HepG2 (cell line): Measurements from ENCODE around the gene SOX5. TPM values are rescaled to one million over a fixed set of nuclear protein-coding genes. Genes with fewer than 3 reads are reported as not detected.
"Not testable (repeated sequence)": the region's sequence is repeated elsewhere in the genome, so short reads cannot be mapped to it uniquely, and the experiment has no call there.

Experiments
- ATAC-seq: fragments of 200-7000 bp; cut with Tn5 transposase; 3 replicates; pipeline ENCODE4 v1.9.1; 2020; ENCODE audit warnings: mild to moderate bottlenecking, moderate library complexity
- BruUV-seq: library from RNA; stranded (reverse); fragments of 400-500 nt; replicated peaks from 2 replicates; lab custom pipeline; 2021; lab: Mats Ljungman, UMichigan
- CTCF ChIA-PET: fragments of 300-600 bp; formaldehyde crosslinking; extraction: SDS; loops from one replicate; lab custom pipeline; 2021; ENCODE audit warnings: low total read pairs, inconsistent platforms, low intra/inter-chr PET ratio; lab: Yijun Ruan, JAX
- POLR2A ChIA-PET: fragments of 350-600 bp; sonication (Branson Sonifier 250); formaldehyde crosslinking; loops from one replicate; lab custom pipeline; 2020; ENCODE audit warnings: antibody characterized with exemption, inconsistent platforms; lab: Yijun Ruan, JAX
- DNase-seq: peaks from one replicate; pipeline ENCODE4 v3.0.0-alpha.2; 2015; ENCODE audit warnings: low spot score
- FAIRE-seq: peaks from 3 replicates; lab custom pipeline; 2011; peaks lifted over from hg19 to GRCh38; lab: Jason Lieb, UNC
- H2AFZ ChIP-seq: one replicate; pipeline ENCODE4 v1.6.1; 2011; ENCODE audit warnings: low read length, inconsistent platforms
- H3K27ac ChIP-seq: fragments of 300-600 bp; 3 replicates; pipeline ENCODE4 v1.8.0; 2011; ENCODE audit warnings: mixed run types, mild to moderate bottlenecking, mixed read lengths, low read length, inconsistent platforms; ENCODE audit not compliant: insufficient read depth; ENCODE audit errors: extremely low read length
- H3K27me3 ChIP-seq, 2 experiments: fragments of 200-600 bp in 1 of 2; 2 replicates in 1 of 2; 3 replicates in 1 of 2; pipeline versions ENCODE4 v1.6.0 to v1.8.0; 2011; ENCODE audit warnings: low read length in 2 of 2, mild to moderate bottlenecking in 2 of 2, moderate library complexity in 2 of 2, inconsistent platforms in 1 of 2; ENCODE audit not compliant: insufficient read depth in 2 of 2, control insufficient read depth in 1 of 2
- H3K36me3 ChIP-seq, 2 experiments: fragments of 200-600 bp in 1 of 2; replicated peaks in 1 of 2; 2 replicates in 1 of 2; 3 replicates in 1 of 2; pipeline versions ENCODE4 v1.5.1 to v1.8.0; 2011; ENCODE audit warnings: low read length in 2 of 2, inconsistent platforms in 1 of 2; ENCODE audit not compliant: insufficient read depth in 2 of 2, control insufficient read depth in 1 of 2
- H3K4me1 ChIP-seq: 2 replicates; pipeline ENCODE4 v1.5.1; 2012; ENCODE audit warnings: low read length, inconsistent platforms; ENCODE audit not compliant: insufficient read depth
- H3K4me2 ChIP-seq: 2 replicates; pipeline ENCODE4 v1.6.0; 2011; ENCODE audit warnings: low read depth, low read length, inconsistent platforms
- H3K4me3 ChIP-seq, 3 experiments: fragments of 200-600 bp in 1 of 3; sonication (generic), shearing (Covaris generic) in 1 of 3; replicated peaks in 1 of 3; 2 replicates each; pipeline ENCODE4 v1.5.1; 2011 to 2016; ENCODE audit warnings: low read length in 3 of 3, inconsistent platforms in 2 of 3, low read depth in 2 of 3, mild to moderate bottlenecking in 2 of 3, control low read depth in 1 of 3, mixed read lengths in 1 of 3; ENCODE audit not compliant: insufficient read depth in 1 of 3
- H3K79me2 ChIP-seq: one replicate; pipeline ENCODE4 v1.6.1; 2011; ENCODE audit warnings: low read length, inconsistent platforms; ENCODE audit not compliant: insufficient read depth
- H3K9ac ChIP-seq: 2 replicates; pipeline ENCODE4 v1.6.0; 2011; ENCODE audit warnings: mild to moderate bottlenecking, low read depth, low read length, inconsistent platforms; ENCODE audit not compliant: insufficient read depth
- H3K9me3 ChIP-seq: 2 replicates; pipeline ENCODE4 v1.5.1; 2012; ENCODE audit warnings: mild to moderate bottlenecking, low read length
- H4K20me1 ChIP-seq: 2 replicates; pipeline ENCODE4 v1.6.0; 2011; ENCODE audit warnings: inconsistent platforms, mild to moderate bottlenecking, low read length, moderate library complexity; ENCODE audit not compliant: insufficient read depth
- WGBS: methylation state at CpG from one replicate; pipeline ENCODE4 v1.1.6; 2017; ENCODE audit warnings: low lambda C conversion rate; 5-methylcytosine and 5-hydroxymethylcytosine counted together
- in situ Hi-C: cut with HindIII; loops from 2 replicates; pipeline ENCODE4 v1.10.0; 2017; ENCODE audit warnings: low pct_unique_long_range_greater_than_20kb; ENCODE audit not compliant: extremely low pct_ligation_motif_present
- intact Hi-C: fragments of 100-400 bp; cut with micrococcal nuclease; formaldehyde crosslinking; loops from one replicate; pipeline ENCODE4 v1.10.0; 2022; ENCODE audit not compliant: unreplicated experiment
- polyA plus RNA-seq, 8 experiments: library from polyadenylated mRNA; depleted of rRNA in 3 of 8; stranded (reverse) in 7 of 8; unstranded in 1 of 8; fragments of >200 nt; fragmentation: Illumina TruSeq in 4 of 8; extraction: Trizol in 4 of 8; gene quantifications; 2 replicates each; pipeline versions ENCODE4 v1.2.1 to v1.2.3, GENCODE V29; 2011 to 2016; ENCODE audit warnings: low read depth in 4 of 8, missing spikeins in 1 of 8, mixed read lengths in 1 of 8; ENCODE audit not compliant: insufficient read depth in 1 of 8
- total RNA-seq, 5 experiments: library from RNA; depleted of rRNA; stranded (reverse); fragments of >200 nt; fragmentation: Illumina TruSeq; extraction: Trizol; gene quantifications; 2 replicates each; pipeline ENCODE4 v1.2.3, GENCODE V29; 2016; ENCODE audit warnings: low read depth in 1 of 5

SOX5 gene
- total and polyA plus RNA-seq, 2 of the 13 experiments (the other 11 are each of a cell fraction or from before 2014, with no cell fraction given) = 18.5 to 76.4 TPM

- POLR2A ChIA-PET, intact Hi-C loops, H4K20me1 ChIP-seq, H3K4me2 ChIP-seq, H3K9ac ChIP-seq, BruUV-seq, H3K4me1 ChIP-seq, H3K27ac ChIP-seq, H3K4me3 ChIP-seq, H2AFZ ChIP-seq, in situ Hi-C loops, FAIRE-seq, H3K36me3 ChIP-seq, H3K79me2 ChIP-seq, H3K27me3 ChIP-seq, ATAC-seq, H3K9me3 ChIP-seq, DNase-seq, CTCF ChIA-PET: not testable (repeated sequence)
- whole genome bisulfite sequencing = 54% methylated on average over 4 of the region's 4 CpGs
These were observed 441.7 kb downstream of the SOX5 start for GRCh38 chr12:23507785-23508184.

- in situ Hi-C loops, H3K27ac ChIP-seq, H3K4me2 ChIP-seq, CTCF ChIA-PET, H3K4me3 ChIP-seq, intact Hi-C loops, H2AFZ ChIP-seq, H3K79me2 ChIP-seq, H3K9ac ChIP-seq, DNase-seq, BruUV-seq, H3K36me3 ChIP-seq, H3K4me1 ChIP-seq, H3K27me3 ChIP-seq, H4K20me1 ChIP-seq, ATAC-seq, FAIRE-seq, H3K9me3 ChIP-seq, POLR2A ChIA-PET: not testable (repeated sequence)
- 0% methylated on average over 1 of the region's 1 CpG for WGBS
These were observed 443.7 kb downstream of the SOX5 start for GRCh38 chr12:23505736-23506135.
